HTERT RPE-1 (cell line): ENCODE results near the gene NTN5.
"Not testable (repeated sequence)": the region's sequence is repeated elsewhere in the genome, so short reads cannot be mapped to it uniquely, and the experiment has no call there.

Source experiments
- in situ Hi-C: fragments of 300-500 bp; cut with MboI; formaldehyde crosslinking; loops from 4 replicates; pipeline ENCODE4 v1.14.3; 2020; ENCODE audit warnings: low sequenced_read_pairs

The NTN5 gene, protein sequence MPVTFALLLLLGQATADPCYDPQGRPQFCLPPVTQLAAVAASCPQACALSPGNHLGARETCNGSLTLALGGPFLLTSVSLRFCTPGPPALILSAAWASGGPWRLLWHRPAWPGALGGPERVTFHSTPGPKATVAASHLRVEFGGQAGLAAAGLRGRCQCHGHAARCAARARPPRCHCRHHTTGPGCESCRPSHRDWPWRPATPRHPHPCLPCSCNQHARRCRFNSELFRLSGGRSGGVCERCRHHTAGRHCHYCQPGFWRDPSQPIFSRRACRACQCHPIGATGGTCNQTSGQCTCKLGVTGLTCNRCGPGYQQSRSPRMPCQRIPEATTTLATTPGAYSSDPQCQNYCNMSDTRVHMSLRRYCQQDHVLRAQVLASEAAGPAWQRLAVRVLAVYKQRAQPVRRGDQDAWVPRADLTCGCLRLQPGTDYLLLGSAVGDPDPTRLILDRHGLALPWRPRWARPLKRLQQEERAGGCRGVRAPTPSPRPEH

GRCh38 chr19:48672994-48673393 lies at the start of gene NTN5:
TSS of gene NTN5 (minus strand) at chr19:48673017. CDS start at chr19:48670986, 2,031 bp downstream.
- in situ Hi-C loops, result no loop called here

DNA sequence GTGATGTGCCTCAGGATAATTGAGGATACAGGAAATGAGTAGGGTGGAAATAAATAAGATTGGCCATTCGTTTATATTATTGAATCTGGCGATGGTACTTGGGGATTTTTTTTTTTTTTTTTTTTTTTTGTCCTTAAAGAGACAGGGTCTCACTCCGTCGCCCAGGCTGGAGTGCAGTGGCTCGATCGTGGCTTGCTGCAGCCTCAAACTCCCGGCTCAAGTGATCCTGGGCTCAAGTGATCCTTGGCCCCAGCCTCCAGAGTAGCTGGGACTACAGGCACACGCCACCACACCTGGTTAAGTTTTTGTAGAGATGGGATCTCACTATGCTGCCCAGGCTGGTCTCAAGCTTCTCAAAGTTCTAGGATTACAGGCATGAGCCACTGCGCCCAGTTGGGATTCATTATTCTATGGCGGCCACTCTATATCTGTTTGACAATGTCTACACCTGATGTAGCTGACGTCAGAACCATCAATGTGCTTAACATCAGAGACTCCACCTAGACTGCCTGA lies 49.4 kb upstream of the NTN5 start:
- in situ Hi-C loops, result no loop called here

GRCh38 chr19:48720613-48721296 lies 47.9 kb upstream of the NTN5 start:
- in situ Hi-C loops, result no loop called here

GRCh38 chr19:48720251-48720612 lies 47.4 kb upstream of the NTN5 start:
- in situ Hi-C loops, result no loop called here

- in situ Hi-C loops, result no loop called here
Measured at GRCh38 chr19:48719263-48720171, 46.7 kb upstream of the NTN5 start, which contains the start of gene MAMSTR. TSS of gene MAMSTR (minus strand) at chr19:48719725. CDS start at chr19:48719031, 694 bp downstream.

GRCh38 chr19:48718711-48719231 lies 46.0 kb upstream of the NTN5 start:
- in situ Hi-C loops, result no loop called here

DNA sequence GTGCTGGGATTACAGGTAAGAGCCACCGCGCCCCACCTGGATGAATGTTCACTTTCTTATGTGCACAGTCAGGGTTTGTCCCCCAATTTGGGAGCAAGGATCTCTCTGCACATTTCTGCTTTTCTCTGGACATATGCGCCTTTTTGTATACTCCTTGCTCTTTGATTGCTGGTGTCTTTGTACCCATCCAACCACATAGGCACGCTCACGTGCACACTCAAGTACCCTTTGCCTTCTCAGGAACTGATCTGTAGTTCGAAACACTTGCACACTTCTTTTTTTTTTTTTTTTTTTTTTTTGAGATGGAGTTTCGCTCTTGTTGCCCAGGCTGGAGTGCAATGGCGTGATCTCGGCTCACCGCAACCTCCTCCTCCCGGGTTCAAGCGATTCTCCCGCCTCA lies 45.3 kb upstream of the NTN5 start:
- in situ Hi-C loops, result not testable (repeated sequence)

DNA sequence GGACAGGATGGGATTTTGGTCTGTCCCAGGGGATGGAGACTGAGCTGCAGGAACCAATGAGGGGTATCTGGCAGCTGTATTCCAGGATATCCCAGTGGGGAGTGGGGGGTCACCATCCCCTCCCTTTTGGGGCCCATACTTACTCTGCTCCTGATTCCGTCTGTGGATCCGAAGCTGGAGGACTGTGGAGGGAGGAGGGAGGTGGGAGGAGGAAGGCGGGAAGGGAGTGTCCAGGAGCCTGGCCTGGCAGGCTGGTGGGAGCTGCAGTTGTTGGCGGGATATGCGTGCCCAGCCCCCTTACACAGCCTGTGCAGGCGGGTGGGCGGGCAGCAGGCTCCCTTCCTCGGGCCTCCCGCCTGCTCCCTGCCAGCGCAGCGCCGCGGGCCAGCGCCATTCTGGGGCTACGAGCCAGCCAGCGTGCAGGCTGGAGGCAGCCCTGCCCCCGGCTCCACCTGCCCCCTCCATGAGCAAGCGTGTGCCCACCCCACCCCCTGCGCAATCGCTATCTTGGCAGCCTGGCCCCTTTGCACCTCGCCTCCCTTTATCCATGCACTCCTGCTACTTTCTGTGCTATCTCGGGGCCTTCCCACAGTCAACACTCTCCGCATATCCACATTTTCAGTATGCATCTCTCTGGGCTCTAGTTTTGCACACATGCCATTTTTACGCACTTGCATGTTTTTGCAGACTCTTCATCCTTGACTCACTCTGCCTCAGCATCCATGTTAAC lies 43.9 kb upstream of the NTN5 start:
- in situ Hi-C loops, result no loop called here

DNA sequence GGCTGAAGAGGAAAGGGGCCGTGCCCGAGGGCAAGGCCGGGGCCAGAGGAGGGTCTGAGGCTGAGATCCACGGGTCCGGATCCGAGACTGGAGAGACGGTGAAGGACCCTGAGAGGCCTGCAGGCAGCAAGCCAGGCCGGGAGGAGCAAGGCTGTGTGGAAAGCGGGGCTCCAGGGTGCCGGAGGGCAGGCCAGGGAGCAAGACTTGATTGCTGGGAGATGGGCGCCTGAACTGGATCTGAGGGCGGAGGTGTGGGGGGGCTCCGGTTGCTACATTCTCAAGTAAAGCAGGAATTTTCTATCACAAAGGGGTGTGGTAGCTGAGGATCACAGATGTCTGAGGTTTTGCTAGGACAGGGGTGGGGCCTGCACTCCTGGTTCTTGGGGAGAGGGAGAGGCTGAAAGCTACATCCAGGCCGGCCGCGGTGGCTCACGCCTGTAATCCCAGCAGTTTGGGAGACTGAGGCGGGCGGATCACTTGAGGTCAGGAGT lies 42.9 kb upstream of the NTN5 start:
- in situ Hi-C loops, result no loop called here

GRCh38 chr19:48714759-48715675 lies 42.2 kb upstream of the NTN5 start:
- in situ Hi-C loops, result no loop called here

DNA sequence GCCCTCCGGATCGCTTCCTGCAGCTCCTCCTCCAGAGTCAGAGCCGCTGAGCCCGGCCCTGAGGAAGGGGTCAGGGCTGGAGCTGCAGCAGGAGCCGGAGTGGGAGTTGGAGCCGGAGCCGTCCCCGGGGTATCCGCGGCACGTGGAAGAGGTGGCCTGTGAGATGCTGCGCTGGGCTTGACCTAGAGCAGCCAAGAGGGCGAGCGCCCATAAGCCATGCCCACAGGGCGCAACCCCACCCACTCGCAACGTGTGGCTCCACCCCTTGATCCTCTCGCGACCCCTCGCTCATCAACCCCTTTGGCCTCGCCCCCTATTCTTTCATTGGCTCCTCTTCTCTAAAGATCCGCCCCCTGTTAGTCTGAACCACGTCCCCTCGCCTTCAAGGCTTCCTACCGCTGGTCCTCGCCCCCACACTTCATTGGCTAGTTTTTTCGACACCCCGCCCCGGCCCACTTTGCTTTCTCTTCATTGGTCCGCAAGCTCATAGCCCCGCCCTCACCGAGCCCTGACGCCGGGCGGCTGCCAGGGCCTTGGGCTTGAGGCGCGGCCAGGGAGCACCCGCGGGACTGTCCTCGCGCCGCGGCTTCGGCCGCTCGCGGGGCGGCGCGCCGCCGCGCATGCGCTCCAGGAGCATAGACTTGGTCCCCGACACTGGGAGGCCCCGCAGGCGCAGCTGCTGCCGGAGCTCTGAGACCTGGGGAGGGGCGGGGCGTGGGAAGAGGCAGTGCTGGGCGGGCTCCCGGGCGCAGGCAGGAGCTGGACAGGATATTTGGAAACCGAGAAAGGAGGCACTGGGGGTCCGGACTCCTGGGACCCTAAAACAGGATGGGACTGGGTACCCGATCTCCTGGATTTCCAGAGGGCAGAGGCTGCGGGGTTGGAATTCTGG lies 41.3 kb upstream of the NTN5 start:
- in situ Hi-C loops, result no loop called here

GRCh38 chr19:48713041-48713863 lies 40.4 kb upstream of the NTN5 start:
- in situ Hi-C loops, result no loop called here

DNA sequence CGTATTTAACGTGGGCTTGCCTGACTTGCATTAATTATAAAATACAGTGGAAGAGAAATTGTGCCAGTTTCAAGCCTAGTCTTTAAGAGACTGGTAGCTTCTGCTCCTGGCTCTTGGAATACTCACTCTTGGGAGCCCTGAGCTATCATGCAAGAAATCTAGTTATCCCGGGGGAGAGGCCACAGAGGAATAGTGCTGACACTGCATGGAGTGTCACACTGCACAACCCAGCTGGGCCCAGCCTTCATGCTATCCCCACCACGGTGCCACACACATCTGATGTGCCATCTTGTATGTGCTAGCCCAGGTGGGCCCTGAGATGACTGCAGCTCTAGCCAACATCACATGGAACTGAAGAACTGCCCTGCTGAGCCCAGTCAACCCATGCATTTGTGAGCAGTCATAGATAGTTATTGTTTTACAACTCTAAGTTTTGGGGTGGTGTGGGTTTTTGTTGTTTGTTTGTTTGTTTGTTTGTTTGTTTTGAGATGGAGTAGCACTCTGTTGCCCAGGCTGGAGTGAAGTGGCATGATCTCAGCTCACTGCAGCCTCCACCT lies 38.4 kb upstream of the NTN5 start:
- in situ Hi-C loops, result no loop called here

- in situ Hi-C loops, result no loop called here
Measured at GRCh38 chr19:48708471-48708870, 35.7 kb upstream of the NTN5 start.

DNA sequence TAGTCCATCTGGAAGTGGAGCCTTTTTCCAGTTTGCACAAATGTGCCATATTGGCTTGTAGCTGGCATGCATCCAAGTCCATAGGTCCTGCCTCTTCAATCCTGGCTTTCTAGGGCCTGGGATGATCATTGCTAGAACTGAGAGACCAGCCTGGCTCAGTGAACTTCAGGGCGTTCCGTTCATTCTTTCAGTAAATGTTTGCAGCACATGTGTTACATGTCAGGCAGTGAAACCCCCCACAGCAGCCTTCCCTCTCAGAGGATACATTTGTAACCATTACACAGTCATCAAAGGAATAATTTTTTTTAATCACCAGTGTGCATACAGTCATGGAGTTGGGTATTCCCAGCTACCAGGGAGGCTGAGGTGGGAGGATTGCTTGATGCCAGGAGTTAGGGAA lies 32.6 kb upstream of the NTN5 start:
- in situ Hi-C loops, result no loop called here

GRCh38 chr19:48703316-48703715 lies 30.5 kb upstream of the NTN5 start:
- in situ Hi-C loops, result no loop called here

GRCh38 chr19:48702701-48703100 lies 29.9 kb upstream of the NTN5 start:
- in situ Hi-C loops, result no loop called here
